Measurements from ENCODE around the gene HDAC9. TPM values are rescaled to one million over a fixed set of nuclear protein-coding genes. Genes with fewer than 3 reads are reported as not detected.

The HDAC9 gene
- total RNA-seq (2014; rRNA removed; shearing (Covaris generic)) = 63.3 and 79.1 TPM in 2 replicates

GRCh38 chr7:18495412-18496340 lies at the start of gene HDAC9:
HDAC9 (plus strand) TSS chr7:18495749; CDS start chr7:18496303, 554 bp downstream.
- H3K9me3 ChIP-seq (replicated peaks) = no peaks in the 10 kb centered on the region
- H3K36me3 ChIP-seq = no peaks in the 10 kb centered on the region
- H3K4me1 ChIP-seq (replicated peaks) = peaks cover 23% of the 10 kb centered on the region
- DNase-seq (ENCODE audit: low read depth in 1 of 2, low spot score in 2 of 2) = peak in 1 of 2 experiments; percentile 53
- no peaks in the 10 kb centered on the region for H3K27me3 ChIP-seq (replicated peaks)
- H3K27ac ChIP-seq = no peak within 1 kb of the TSS
- peak within 1 kb of the TSS; percentile 27 for H3K4me3 ChIP-seq

GRCh38 chr7:18445916-18446520 lies 49.5 kb upstream of the HDAC9 start:
- Histone ChIP-seq H3K4me1 (replicated peaks) (no peaks in the 10 kb centered on the region), H3K4me3 (no peak overlapping the region), H3K9me3 (replicated peaks) (no peaks in the 10 kb centered on the region), H3K36me3 (no peaks in the 10 kb centered on the region), H3K27ac (no peak overlapping the region), H3K27me3 (replicated peaks) (no peaks in the 10 kb centered on the region)
- no peak for DNase-seq (ENCODE audit: low read depth in 1 of 2, low spot score in 2 of 2)

- no peak for DNase-seq (ENCODE audit: low read depth in 1 of 2, low spot score in 2 of 2)
- no peak overlapping the region for H3K27ac ChIP-seq
- no peaks in the 10 kb centered on the region for H3K27me3 ChIP-seq (replicated peaks)
Observed at GRCh38 chr7:18450019-18450418, 45.5 kb upstream of the HDAC9 start.

DNA sequence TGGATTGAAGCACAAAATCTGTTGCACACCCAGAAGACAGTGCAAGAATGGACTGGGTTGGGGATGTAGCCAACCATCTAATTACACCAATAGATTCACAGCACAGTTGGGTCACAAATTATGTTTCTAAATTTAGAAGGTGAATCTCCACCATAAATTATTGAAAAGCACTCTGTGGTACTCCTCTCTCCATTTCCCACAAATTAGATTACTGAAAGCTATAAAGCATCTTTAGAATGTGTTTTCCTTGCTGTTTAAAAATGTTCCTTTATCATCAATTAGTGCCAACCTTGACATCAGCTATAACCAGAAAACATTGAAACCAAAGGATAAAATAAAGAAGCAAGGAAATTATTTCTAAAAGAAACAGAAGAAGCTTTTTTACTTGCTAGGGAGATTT lies 39.9 kb upstream of the HDAC9 start:
- DNase-seq (ENCODE audit: low read depth in 1 of 2, low spot score in 2 of 2) = no peak
- H3K9me3 ChIP-seq (replicated peaks) = no peaks in the 10 kb centered on the region
- no peak overlapping the region for H3K4me3 ChIP-seq
- no peaks in the 10 kb centered on the region for H3K27me3 ChIP-seq (replicated peaks)
- H3K36me3 ChIP-seq = no peaks in the 10 kb centered on the region
- no peak overlapping the region for H3K27ac ChIP-seq
- no peaks in the 10 kb centered on the region for H3K4me1 ChIP-seq (replicated peaks)

More at GRCh38 chr7:18450019-18450418, 45.5 kb upstream of the HDAC9 start:
- Histone ChIP-seq H3K9me3 (replicated peaks) (no peaks in the 10 kb centered on the region), H3K36me3 (no peaks in the 10 kb centered on the region), H3K4me3 (no peak overlapping the region), H3K4me1 (replicated peaks) (no peaks in the 10 kb centered on the region)

GRCh38 chr7:18457832-18458231 lies 37.7 kb upstream of the HDAC9 start:
- Histone ChIP-seq H3K36me3 (no peaks in the 10 kb centered on the region), H3K4me1 (replicated peaks) (no peaks in the 10 kb centered on the region), H3K27me3 (replicated peaks) (no peaks in the 10 kb centered on the region), H3K9me3 (replicated peaks) (no peaks in the 10 kb centered on the region), H3K4me3 (no peak overlapping the region), H3K27ac (no peak overlapping the region)
- no peak for DNase-seq (ENCODE audit: low read depth in 1 of 2, low spot score in 2 of 2)

DNA sequence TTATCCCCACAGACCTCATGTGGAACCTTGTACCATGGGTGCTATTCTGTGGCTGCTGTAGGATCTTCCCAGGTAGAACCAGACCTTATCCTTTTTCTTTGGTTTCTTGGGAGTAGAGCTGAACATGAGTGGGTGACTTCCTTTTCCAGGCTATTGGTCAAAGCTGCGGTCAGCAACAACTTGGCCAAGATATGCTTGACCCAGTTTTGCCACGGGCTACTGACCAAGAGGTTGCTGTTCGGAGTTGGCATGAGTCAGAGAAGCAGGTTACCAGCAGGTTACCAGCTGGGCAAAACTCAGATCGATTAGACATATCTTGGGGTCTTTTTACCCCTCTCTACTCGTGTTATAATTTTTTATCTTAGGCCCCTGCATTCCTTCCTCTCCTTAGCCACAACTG lies 36.7 kb upstream of the HDAC9 start:
- no peaks in the 10 kb centered on the region for H3K9me3 ChIP-seq (replicated peaks)
- DNase-seq (ENCODE audit: low read depth in 1 of 2, low spot score in 2 of 2) = no peak
- H3K36me3 ChIP-seq = no peaks in the 10 kb centered on the region
- H3K4me3 ChIP-seq = no peak overlapping the region
- no peaks in the 10 kb centered on the region for H3K4me1 ChIP-seq (replicated peaks)
- H3K27me3 ChIP-seq (replicated peaks) = no peaks in the 10 kb centered on the region
- no peak overlapping the region for H3K27ac ChIP-seq

- Histone ChIP-seq H3K4me3 (no peak overlapping the region), H3K27ac (no peak overlapping the region), H3K27me3 (replicated peaks) (no peaks in the 10 kb centered on the region), H3K4me1 (replicated peaks) (no peaks in the 10 kb centered on the region), H3K9me3 (replicated peaks) (no peaks in the 10 kb centered on the region), H3K36me3 (no peaks in the 10 kb centered on the region)
- no peak for DNase-seq (ENCODE audit: low read depth in 1 of 2, low spot score in 2 of 2)
Observed at GRCh38 chr7:18459484-18460245, 35.9 kb upstream of the HDAC9 start.

- Histone ChIP-seq H3K4me1 (replicated peaks) (no peaks in the 10 kb centered on the region), H3K9me3 (replicated peaks) (no peaks in the 10 kb centered on the region), H3K27ac (no peak overlapping the region), H3K4me3 (no peak overlapping the region), H3K27me3 (replicated peaks) (no peaks in the 10 kb centered on the region), H3K36me3 (no peaks in the 10 kb centered on the region)
- DNase-seq (ENCODE audit: low read depth in 1 of 2, low spot score in 2 of 2) = no peak
Observed at GRCh38 chr7:18461785-18462467, 33.6 kb upstream of the HDAC9 start.

GRCh38 chr7:18464830-18465229 lies 30.7 kb upstream of the HDAC9 start:
- no peaks in the 10 kb centered on the region for H3K4me1 ChIP-seq (replicated peaks)
- H3K27ac ChIP-seq = no peak overlapping the region
- H3K36me3 ChIP-seq = no peaks in the 10 kb centered on the region
- no peaks in the 10 kb centered on the region for H3K27me3 ChIP-seq (replicated peaks)
- DNase-seq (ENCODE audit: low read depth in 1 of 2, low spot score in 2 of 2) = no peak
- H3K4me3 ChIP-seq = no peak overlapping the region
- H3K9me3 ChIP-seq (replicated peaks) = no peaks in the 10 kb centered on the region

- H3K4me1 ChIP-seq (replicated peaks) = no peaks in the 10 kb centered on the region
- H3K36me3 ChIP-seq = no peaks in the 10 kb centered on the region
- H3K27ac ChIP-seq = no peak overlapping the region
- H3K4me3 ChIP-seq = no peak overlapping the region
- H3K27me3 ChIP-seq (replicated peaks) = no peaks in the 10 kb centered on the region
- no peak for DNase-seq (ENCODE audit: low read depth in 1 of 2, low spot score in 2 of 2)
- no peaks in the 10 kb centered on the region for H3K9me3 ChIP-seq (replicated peaks)
Observed at GRCh38 chr7:18467011-18467410, 28.5 kb upstream of the HDAC9 start.

DNA sequence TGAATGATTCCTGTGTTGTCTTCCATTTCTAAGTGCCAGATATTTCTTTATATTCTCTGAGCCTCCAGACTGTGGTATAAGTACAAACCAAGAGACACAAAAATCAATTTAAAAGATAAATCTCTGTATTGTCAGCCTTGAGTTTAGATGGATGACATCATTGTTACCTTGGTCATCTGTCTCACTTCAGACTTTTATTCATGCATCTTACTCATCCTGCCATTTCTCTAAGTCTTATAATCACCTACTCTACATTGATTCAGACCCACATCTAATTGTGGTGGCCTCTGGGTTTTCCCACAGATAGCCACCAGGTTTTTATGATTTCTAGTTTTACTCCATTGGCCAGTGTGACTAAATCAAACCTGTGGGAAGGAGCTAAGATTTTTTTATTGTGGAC lies 26.8 kb upstream of the HDAC9 start:
- Histone ChIP-seq H3K9me3 (replicated peaks) (no peaks in the 10 kb centered on the region), H3K4me3 (no peak overlapping the region), H3K27ac (no peak overlapping the region), H3K36me3 (no peaks in the 10 kb centered on the region), H3K4me1 (replicated peaks) (no peaks in the 10 kb centered on the region), H3K27me3 (replicated peaks) (no peaks in the 10 kb centered on the region)
- DNase-seq (ENCODE audit: low read depth in 1 of 2, low spot score in 2 of 2) = no peak

- no peaks in the 10 kb centered on the region for H3K9me3 ChIP-seq (replicated peaks)
- no peaks in the 10 kb centered on the region for H3K36me3 ChIP-seq
- no peak for DNase-seq (ENCODE audit: low read depth in 1 of 2, low spot score in 2 of 2)
- no peaks in the 10 kb centered on the region for H3K4me1 ChIP-seq (replicated peaks)
- H3K27ac ChIP-seq = no peak overlapping the region
- no peak overlapping the region for H3K4me3 ChIP-seq
- no peaks in the 10 kb centered on the region for H3K27me3 ChIP-seq (replicated peaks)
Observed at GRCh38 chr7:18469316-18469715, 26.2 kb upstream of the HDAC9 start.

GRCh38 chr7:18471476-18472160 lies 23.9 kb upstream of the HDAC9 start:
- H3K4me1 ChIP-seq (replicated peaks) = no peaks in the 10 kb centered on the region
- no peaks in the 10 kb centered on the region for H3K36me3 ChIP-seq
- no peak overlapping the region for H3K4me3 ChIP-seq
- no peaks in the 10 kb centered on the region for H3K27me3 ChIP-seq (replicated peaks)
- no peak for DNase-seq (ENCODE audit: low read depth in 1 of 2, low spot score in 2 of 2)
- H3K9me3 ChIP-seq (replicated peaks) = no peaks in the 10 kb centered on the region
- no peak overlapping the region for H3K27ac ChIP-seq
